Parathyroid adenoma (tissue), 2 donors: ENCODE data around the gene KCNQ1OT1.

Experiments
- H2AFZ ChIP-seq: fragments of 300-600 bp; sonication (generic); one replicate; pipeline ENCODE4 v1.7.0; 2017; ENCODE audit warnings: antibody characterized with exemption, mild to moderate bottlenecking
- H3K27ac ChIP-seq: fragments of 300-600 bp; sonication (generic); one replicate; pipeline ENCODE4 v1.7.0; 2017
- H3K27me3 ChIP-seq: fragments of 300-600 bp; sonication (generic); one replicate; pipeline ENCODE4 v1.7.0; 2017; ENCODE audit warnings: low read length; ENCODE audit not compliant: control insufficient read depth, insufficient read depth
- H3K36me3 ChIP-seq: fragments of 300-600 bp; sonication (generic); one replicate; pipeline ENCODE4 v1.7.0; 2017; ENCODE audit warnings: low read length; ENCODE audit not compliant: control insufficient read depth, insufficient read depth
- H3K4me1 ChIP-seq: fragments of 300-600 bp; sonication (generic); one replicate; pipeline ENCODE4 v1.7.0; 2017; ENCODE audit warnings: control low read depth
- H3K4me2 ChIP-seq: fragments of 300-600 bp; sonication (generic); one replicate; pipeline ENCODE4 v1.7.0; 2017; ENCODE audit warnings: low read length
- H3K4me3 ChIP-seq: fragments of 300-600 bp; sonication (generic); one replicate; pipeline ENCODE4 v1.7.0; 2017; ENCODE audit warnings: low read depth, low read length
- H3K79me2 ChIP-seq: fragments of 300-600 bp; sonication (generic); one replicate; pipeline ENCODE4 v1.7.0; 2017; ENCODE audit warnings: control low read depth
- H3K9ac ChIP-seq: fragments of 300-600 bp; sonication (generic); one replicate; pipeline ENCODE4 v1.7.0; 2017; ENCODE audit warnings: mild to moderate bottlenecking
- H3K9me3 ChIP-seq: fragments of 300-600 bp; sonication (generic); one replicate; pipeline ENCODE4 v1.7.0; 2017; ENCODE audit warnings: low read length; ENCODE audit not compliant: control insufficient read depth
- TF ChIP-seq, protein P1 (sequence below): fragments of 300-600 bp; sonication (generic); IDR thresholded peaks from one replicate; pipeline ENCODE4 v1.7.0; 2017; ENCODE audit warnings: antibody characterized with exemption, mild to moderate bottlenecking
- donor health status: primary hyperparathyroidism.

Gene KCNQ1OT1

GRCh38 chr11:2674658-2675131 lies 25.1 kb downstream of the KCNQ1OT1 start:
- no peaks in the 10 kb centered on the region for H3K79me2 ChIP-seq
- no peak overlapping the region for H3K4me3 ChIP-seq
- H2AFZ ChIP-seq = no peak overlapping the region
- H3K4me2 ChIP-seq = no peak overlapping the region
- H3K36me3 ChIP-seq = no peaks in the 10 kb centered on the region
- H3K9ac ChIP-seq = no peak overlapping the region
- no peaks in the 10 kb centered on the region for H3K4me1 ChIP-seq
- no peak overlapping the region for H3K27ac ChIP-seq
- H3K27me3 ChIP-seq = no peaks in the 10 kb centered on the region
- no peaks in the 10 kb centered on the region for H3K9me3 ChIP-seq
- TF ChIP-seq, protein P1, sequence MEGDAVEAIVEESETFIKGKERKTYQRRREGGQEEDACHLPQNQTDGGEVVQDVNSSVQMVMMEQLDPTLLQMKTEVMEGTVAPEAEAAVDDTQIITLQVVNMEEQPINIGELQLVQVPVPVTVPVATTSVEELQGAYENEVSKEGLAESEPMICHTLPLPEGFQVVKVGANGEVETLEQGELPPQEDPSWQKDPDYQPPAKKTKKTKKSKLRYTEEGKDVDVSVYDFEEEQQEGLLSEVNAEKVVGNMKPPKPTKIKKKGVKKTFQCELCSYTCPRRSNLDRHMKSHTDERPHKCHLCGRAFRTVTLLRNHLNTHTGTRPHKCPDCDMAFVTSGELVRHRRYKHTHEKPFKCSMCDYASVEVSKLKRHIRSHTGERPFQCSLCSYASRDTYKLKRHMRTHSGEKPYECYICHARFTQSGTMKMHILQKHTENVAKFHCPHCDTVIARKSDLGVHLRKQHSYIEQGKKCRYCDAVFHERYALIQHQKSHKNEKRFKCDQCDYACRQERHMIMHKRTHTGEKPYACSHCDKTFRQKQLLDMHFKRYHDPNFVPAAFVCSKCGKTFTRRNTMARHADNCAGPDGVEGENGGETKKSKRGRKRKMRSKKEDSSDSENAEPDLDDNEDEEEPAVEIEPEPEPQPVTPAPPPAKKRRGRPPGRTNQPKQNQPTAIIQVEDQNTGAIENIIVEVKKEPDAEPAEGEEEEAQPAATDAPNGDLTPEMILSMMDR = no peak

- TF ChIP-seq, protein P1 = no peak
- Histone ChIP-seq H2AFZ (no peak overlapping the region), H3K4me3 (no peak overlapping the region), H3K79me2 (no peaks in the 10 kb centered on the region), H3K36me3 (no peaks in the 10 kb centered on the region), H3K9ac (no peak overlapping the region), H3K27me3 (no peaks in the 10 kb centered on the region), H3K4me1 (no peaks in the 10 kb centered on the region), H3K4me2 (no peak overlapping the region), H3K27ac (no peak overlapping the region), H3K9me3 (no peaks in the 10 kb centered on the region)
Measured at GRCh38 chr11:2673871-2674471, 25.8 kb downstream of the KCNQ1OT1 start.

GRCh38 chr11:2673250-2673610 lies 26.6 kb downstream of the KCNQ1OT1 start:
- Histone ChIP-seq H3K79me2 (no peaks in the 10 kb centered on the region), H3K27me3 (no peaks in the 10 kb centered on the region), H3K4me3 (no peak overlapping the region), H3K9me3 (no peaks in the 10 kb centered on the region), H3K36me3 (no peaks in the 10 kb centered on the region), H3K27ac (no peak overlapping the region), H3K4me2 (no peak overlapping the region), H3K9ac (no peak overlapping the region), H2AFZ (no peak overlapping the region), H3K4me1 (no peaks in the 10 kb centered on the region)
- TF ChIP-seq, protein P1 = no peak

- no peaks in the 10 kb centered on the region for H3K27me3 ChIP-seq
- H2AFZ ChIP-seq = no peak overlapping the region
Measured at GRCh38 chr11:2672553-2673249, 27.1 kb downstream of the KCNQ1OT1 start.

More at GRCh38 chr11:2672553-2673249, 27.1 kb downstream of the KCNQ1OT1 start:
- TF ChIP-seq, protein P1 = no peak
- Histone ChIP-seq H3K4me1 (no peaks in the 10 kb centered on the region), H3K4me2 (no peak overlapping the region), H3K79me2 (no peaks in the 10 kb centered on the region), H3K27ac (no peak overlapping the region), H3K9ac (no peak overlapping the region), H3K36me3 (no peaks in the 10 kb centered on the region), H3K9me3 (no peaks in the 10 kb centered on the region), H3K4me3 (no peak overlapping the region)
